Keratinocyte (primary cell): ENCODE measurements around the gene ZNF354B. TPM values are rescaled to one million over a fixed set of nuclear protein-coding genes. Genes with fewer than 3 reads are reported as not detected.
"Not testable (repeated sequence)": the region's sequence is repeated elsewhere in the genome, so short reads cannot be mapped to it uniquely, and the experiment has no call there.

Experiments
- DNase-seq: peaks from one replicate; pipeline ENCODE4 v3.0.0-alpha.2; 2011; ENCODE audit warnings: low read depth, missing footprints, low spot score
- FAIRE-seq: peaks from 2 replicates; lab custom pipeline; 2011; peaks lifted over from hg19 to GRCh38; lab: Jason Lieb, UNC
- H2AFZ ChIP-seq: 2 replicates; pipeline ENCODE4 v1.6.0; 2012; ENCODE audit warnings: low read length, control low read depth, inconsistent platforms; ENCODE audit not compliant: control insufficient read depth
- H3K27ac ChIP-seq: 2 replicates; pipeline ENCODE4 v1.5.1; 2011; ENCODE audit warnings: low read length; ENCODE audit not compliant: control insufficient read depth, insufficient read depth
- H3K27me3 ChIP-seq: 3 replicates; pipeline ENCODE4 v1.6.0; 2011; ENCODE audit warnings: low read length; ENCODE audit not compliant: control insufficient read depth, insufficient read depth; ENCODE audit errors: extremely low read depth
- H3K36me3 ChIP-seq, 2 experiments: 2 replicates in 1 of 2; 3 replicates in 1 of 2; pipeline ENCODE4 v1.5.1; 2011; ENCODE audit warnings: low read length in 2 of 2, mild to moderate bottlenecking in 1 of 2; ENCODE audit not compliant: control insufficient read depth in 2 of 2, insufficient read depth in 2 of 2; ENCODE audit errors: extremely low read depth in 1 of 2
- H3K4me1 ChIP-seq: 3 replicates; pipeline ENCODE4 v1.5.1; 2011; ENCODE audit warnings: low read length; ENCODE audit not compliant: control insufficient read depth, insufficient read depth; ENCODE audit errors: extremely low read depth
- H3K4me2 ChIP-seq: 3 replicates; pipeline ENCODE4 v1.6.0; 2011; ENCODE audit warnings: low read depth, low read length; ENCODE audit not compliant: control insufficient read depth, insufficient read depth; ENCODE audit errors: extremely low read depth
- H3K4me3 ChIP-seq, 3 experiments: fragments of 200-600 bp in 1 of 3; sonication (generic) in 1 of 3; 2 replicates in 2 of 3; 3 replicates in 1 of 3; pipeline ENCODE4 v1.5.1; 2011 to 2016; ENCODE audit warnings: low read length in 3 of 3, mild to moderate bottlenecking in 3 of 3, control low read depth in 2 of 3, inconsistent platforms in 1 of 3, low read depth in 1 of 3, mixed read lengths in 1 of 3, mixed run types in 1 of 3, moderate library complexity in 1 of 3; ENCODE audit not compliant: control insufficient read depth in 2 of 3, insufficient read depth in 2 of 3; ENCODE audit errors: extremely low read depth in 1 of 3
- H3K79me2 ChIP-seq: 2 replicates; pipeline ENCODE4 v1.6.0; 2012; ENCODE audit warnings: low read length; ENCODE audit not compliant: control insufficient read depth, insufficient read depth
- H3K9ac ChIP-seq: 3 replicates; pipeline ENCODE4 v1.6.0; 2011; ENCODE audit warnings: low read length; ENCODE audit not compliant: control insufficient read depth, insufficient read depth; ENCODE audit errors: extremely low read depth
- H3K9me1 ChIP-seq: 3 replicates; pipeline ENCODE4 v1.6.0; 2011; ENCODE audit warnings: low read length; ENCODE audit not compliant: control insufficient read depth, insufficient read depth; ENCODE audit errors: extremely low read depth
- H3K9me3 ChIP-seq: 2 replicates; pipeline ENCODE4 v1.5.1; 2012; ENCODE audit warnings: low read depth, low read length; ENCODE audit not compliant: control insufficient read depth
- H4K20me1 ChIP-seq: 3 replicates; pipeline ENCODE4 v1.6.0; 2011; ENCODE audit warnings: low read length; ENCODE audit not compliant: control insufficient read depth, insufficient read depth; ENCODE audit errors: extremely low read depth
- EZH2 ChIP-seq: IDR thresholded peaks from one replicate; pipeline ENCODE4 v1.6.1; 2012; ENCODE audit warnings: inconsistent platforms, mild to moderate bottlenecking, low read length, moderate library complexity
- dilution Hi-C: fragments of 300-500 bp; cut with MboI; formaldehyde crosslinking; loops from one replicate; pipeline ENCODE4 v1.7.0; 2020; ENCODE audit warnings: low sequenced_read_pairs; ENCODE audit not compliant: extremely low pct_ligation_motif_present
- polyA plus RNA-seq, 5 experiments: library from polyadenylated mRNA; depleted of rRNA in 3 of 5; stranded (reverse) in 3 of 5; stranded (forward) in 1 of 5; unstranded in 1 of 5; fragments of >200 nt; gene quantifications; 1 replicate in 1 of 5; 2 replicates in 3 of 5; 3 replicates in 1 of 5; pipeline versions ENCODE4 v1.2.1 to v1.2.3, GENCODE V29; 2011 to 2012; ENCODE audit warnings: missing spikeins in 2 of 5, low read depth in 1 of 5, low replicate concordance in 1 of 5
- TF ChIP-seq, protein P1 (sequence below), 3 experiments: IDR thresholded peaks in 1 of 3; conservative IDR thresholded peaks in 1 of 3; optimal IDR thresholded peaks in 1 of 3; 2 replicates in 2 of 3; 3 replicates in 1 of 3; pipeline versions ENCODE3 to v1.5.1; 2011; ENCODE audit warnings: low read length in 3 of 3, mild to moderate bottlenecking in 3 of 3, moderate library complexity in 2 of 3, control low read depth in 1 of 3, inconsistent platforms in 1 of 3; ENCODE audit not compliant: insufficient read depth in 2 of 3; ENCODE audit errors: extremely low read depth in 1 of 3

The ZNF354B gene
- polyA plus RNA-seq, 1 donor (not counting 4 experiments of a cell fraction or from before 2014, with no cell fraction given) = 10.2 TPM

- dilution Hi-C loops = no loop called here
- Histone ChIP-seq H3K4me1 (no peaks in the 10 kb centered on the region), H3K4me3 (no peak overlapping the region), H3K9ac (no peak overlapping the region), H3K9me1 (no peaks in the 10 kb centered on the region), H2AFZ (no peak overlapping the region), H3K27me3 (no peaks in the 10 kb centered on the region), H3K4me2 (no peak overlapping the region), H4K20me1 (no peaks in the 10 kb centered on the region), H3K9me3 (no peaks in the 10 kb centered on the region), H3K27ac (no peak overlapping the region), H3K79me2 (no peaks in the 10 kb centered on the region), H3K36me3 (no peaks in the 10 kb centered on the region)
- TF ChIP-seq, protein P1, sequence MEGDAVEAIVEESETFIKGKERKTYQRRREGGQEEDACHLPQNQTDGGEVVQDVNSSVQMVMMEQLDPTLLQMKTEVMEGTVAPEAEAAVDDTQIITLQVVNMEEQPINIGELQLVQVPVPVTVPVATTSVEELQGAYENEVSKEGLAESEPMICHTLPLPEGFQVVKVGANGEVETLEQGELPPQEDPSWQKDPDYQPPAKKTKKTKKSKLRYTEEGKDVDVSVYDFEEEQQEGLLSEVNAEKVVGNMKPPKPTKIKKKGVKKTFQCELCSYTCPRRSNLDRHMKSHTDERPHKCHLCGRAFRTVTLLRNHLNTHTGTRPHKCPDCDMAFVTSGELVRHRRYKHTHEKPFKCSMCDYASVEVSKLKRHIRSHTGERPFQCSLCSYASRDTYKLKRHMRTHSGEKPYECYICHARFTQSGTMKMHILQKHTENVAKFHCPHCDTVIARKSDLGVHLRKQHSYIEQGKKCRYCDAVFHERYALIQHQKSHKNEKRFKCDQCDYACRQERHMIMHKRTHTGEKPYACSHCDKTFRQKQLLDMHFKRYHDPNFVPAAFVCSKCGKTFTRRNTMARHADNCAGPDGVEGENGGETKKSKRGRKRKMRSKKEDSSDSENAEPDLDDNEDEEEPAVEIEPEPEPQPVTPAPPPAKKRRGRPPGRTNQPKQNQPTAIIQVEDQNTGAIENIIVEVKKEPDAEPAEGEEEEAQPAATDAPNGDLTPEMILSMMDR (optimal IDR thresholded peaks at IDR 0.05 in 1 of 3, IDR thresholded peaks at IDR 0.05 in 1 of 3, conservative IDR thresholded peaks at IDR 0.05 in 1 of 3; ENCODE audit: extremely low read depth in 1 of 3, insufficient read depth in 2 of 3, low read length in 3 of 3) = peak; percentile 38 to 71 (median 64)
- TF ChIP-seq EZH2 = no peak
- DNase-seq (no peak), FAIRE-seq (no peak)
Measured at GRCh38 chr5:178839319-178839704, 20.4 kb upstream of the ZNF354B start.

GRCh38 chr5:178840399-178840798, 19.4 kb upstream of the ZNF354B start:
- H3K27me3 ChIP-seq, H3K79me2 ChIP-seq, dilution Hi-C loops, H3K9me1 ChIP-seq, H2AFZ ChIP-seq, H3K36me3 ChIP-seq, H3K27ac ChIP-seq, H3K9me3 ChIP-seq, H4K20me1 ChIP-seq, H3K4me1 ChIP-seq, H3K9ac ChIP-seq, FAIRE-seq, H3K4me2 ChIP-seq, H3K4me3 ChIP-seq, DNase-seq: not testable (repeated sequence)

GRCh38 chr5:178849316-178849715, 10.4 kb upstream of the ZNF354B start:
- no peaks in the 10 kb centered on the region for H4K20me1 ChIP-seq
- H3K4me1 ChIP-seq = no peaks in the 10 kb centered on the region
- H3K27ac ChIP-seq = no peak overlapping the region
- H2AFZ ChIP-seq = no peak overlapping the region
- FAIRE-seq = no peak
- no peak overlapping the region for H3K9ac ChIP-seq
- no peak overlapping the region for H3K4me2 ChIP-seq
- no peaks in the 10 kb centered on the region for H3K79me2 ChIP-seq
- H3K9me3 ChIP-seq = no peaks in the 10 kb centered on the region
- no peak overlapping the region for H3K4me3 ChIP-seq
- no peak for DNase-seq
- dilution Hi-C loops = no loop called here
- TF ChIP-seq EZH2 = no peak
- TF ChIP-seq, protein P1 (optimal IDR thresholded peaks at IDR 0.05 in 1 of 3, IDR thresholded peaks at IDR 0.05 in 1 of 3, conservative IDR thresholded peaks at IDR 0.05 in 1 of 3; ENCODE audit: extremely low read depth in 1 of 3, insufficient read depth in 2 of 3, low read length in 3 of 3) = no peak
- H3K9me1 ChIP-seq = no peaks in the 10 kb centered on the region
- H3K27me3 ChIP-seq = no peaks in the 10 kb centered on the region
- H3K36me3 ChIP-seq = no peaks in the 10 kb centered on the region
